ENCODE data around the gene PZP. TPM values are rescaled to one million over a fixed set of nuclear protein-coding genes. Genes with fewer than 3 reads are reported as not detected.

Gene PZP
- total RNA-seq, 2 experiments from 2014 or later = not detected

DNA sequence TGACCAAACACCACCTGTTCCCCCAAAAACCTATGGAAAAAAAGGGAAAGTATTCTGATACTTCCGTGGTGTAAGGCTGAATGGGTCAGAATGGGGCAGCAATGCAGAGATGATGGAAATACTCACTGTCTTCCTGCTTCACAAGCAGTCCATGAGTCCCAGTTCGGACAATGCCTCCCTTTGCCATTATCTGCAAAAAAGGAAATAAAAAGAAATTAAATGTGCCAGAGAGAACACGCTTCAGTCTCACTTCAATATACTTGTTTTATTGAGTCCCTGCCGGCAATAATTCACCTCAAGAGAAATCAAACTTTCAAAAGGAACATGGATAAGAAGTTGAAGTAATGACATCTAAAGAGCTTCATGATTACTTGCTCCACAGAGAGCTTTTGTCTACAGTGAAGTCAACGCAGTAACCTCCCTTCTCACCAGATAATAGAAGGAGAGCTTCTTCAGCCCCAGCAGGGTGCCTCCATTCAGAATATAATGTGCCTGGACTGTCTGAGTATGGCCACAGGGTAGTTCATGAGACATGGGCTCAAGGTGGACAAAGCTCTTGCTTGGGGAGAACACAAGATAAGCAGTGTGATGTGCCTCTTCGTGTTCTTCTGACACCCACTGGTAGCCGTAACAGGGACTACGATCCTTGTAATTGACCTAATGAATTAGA lies 107.0 kb downstream of the PZP start:
- H3K27me3 Mint-ChIP-seq = no peaks in the 10 kb centered on the region

DNA sequence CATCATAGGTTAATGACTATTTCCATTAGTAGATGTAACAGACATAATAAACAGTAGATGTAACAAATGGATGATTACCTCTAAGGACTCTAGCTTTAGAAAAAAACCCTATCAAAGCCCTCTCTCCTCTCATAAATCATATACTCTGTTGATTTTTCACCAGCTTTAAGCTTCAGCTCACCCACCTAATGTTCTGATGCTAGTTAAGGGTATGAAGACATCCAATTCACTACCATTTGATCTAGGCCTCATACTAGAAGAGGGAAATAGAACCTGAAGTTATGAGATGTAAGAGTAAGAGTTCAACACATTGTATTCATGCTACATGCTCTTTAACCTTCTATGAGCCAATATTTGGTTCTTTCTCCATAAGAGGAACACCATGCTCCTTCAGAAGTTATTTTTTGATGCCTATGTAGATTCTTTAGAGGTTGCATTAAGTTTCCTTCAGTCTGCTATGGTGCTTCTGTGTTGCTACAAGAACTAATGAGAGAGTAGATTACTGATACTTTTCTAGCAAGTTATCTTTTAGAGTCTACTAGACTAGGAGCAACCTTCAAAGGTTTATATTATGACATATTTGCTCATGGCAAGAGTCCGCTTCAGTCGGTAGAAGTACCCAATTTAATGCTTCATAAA lies 108.5 kb downstream of the PZP start:
- Mint-ChIP-seq H3K27ac (no peak overlapping the region), H3K4me3 (no peak overlapping the region), H3K27me3 (no peaks in the 10 kb centered on the region), H3K4me1 (no peaks in the 10 kb centered on the region), H3K36me3 (ENCODE audit: low read depth) (no peaks in the 10 kb centered on the region), H3K9me3 (no peaks in the 10 kb centered on the region)
- DNase-seq = no peak
- ChIA-PET POLR2A (no interaction called here), CTCF (interaction anchor here (1.1 kb wide), 1 partner anchor 10 kb away, joined by 3 read pairs; no protein-coding TSS in a partner anchor)

More for the DNA sequence above, 107.0 kb downstream of the PZP start:
- Mint-ChIP-seq H3K27ac (no peak overlapping the region), H3K36me3 (ENCODE audit: low read depth) (no peaks in the 10 kb centered on the region), H3K4me1 (no peaks in the 10 kb centered on the region), H3K4me3 (no peak overlapping the region), H3K9me3 (no peaks in the 10 kb centered on the region)
- ChIA-PET POLR2A (no interaction called here), CTCF (no interaction called here)
- DNase-seq = no peak

Small RNAs within 50 kb of the gene (microRNA-seq; reads per million reads assigned to microRNA genes)
- not detected for gene MIR1244-3 (ENCODE audit: borderline microRNAs expressed, borderline replicate concordance)

Other genes starting within 250 kb of the PZP start
- 1 to 10 TPM; 3.0 to 4.4 TPM for gene KLRG1, start 218.8 kb downstream of the PZP start, total RNA-seq
- gene A2M, start 92.5 kb downstream of the PZP start, total RNA-seq = not detected

Data from activated CD4-positive, alpha-beta T cell treated with anti-CD3 and anti-CD28 coated beads, Interleukin-2, amount 10 ng/mL, durations not matched to agents 7 days and 5 days (primary cell).